ENCODE data around the gene RPS21. TPM values are rescaled to one million over a fixed set of nuclear protein-coding genes. Genes with fewer than 3 reads are reported as not detected.

RPS21 gene
- total and polyA plus RNA-seq, 11 donors, result 434 to 3,051 (median 712) TPM

- DNase-seq, result peak; percentile 61 to 77 (median 68)
- H3K4me3 ChIP-seq, result no peak overlapping the region
- intact Hi-C loops (cut with DNase I), result loop anchor here in 2 of 10 donors (2.0 to 10.0 kb wide), 3 partner anchors 24 to 232 kb away; partner anchors contain the start of genes PSMA7 (in 1 of the 2) and SS18L1 (in 1 of the 2)
Measured at GRCh38 chr20:62376112-62377063, 10.5 kb upstream of the RPS21 start.

GRCh38 chr20:62377064-62377461 is 9.8 kb upstream of the RPS21 start:
- ATAC-seq (no peak), DNase-seq (no peak)
- TF ChIP-seq CTCF (IDR thresholded peaks at IDR 0.05) (no peak), POLR2A (IDR thresholded peaks at IDR 0.05) (no peak)
- H3K27me3 ChIP-seq, result no peaks in the 10 kb centered on the region
- no peak overlapping the region for H3K4me3 ChIP-seq
- no peaks in the 10 kb centered on the region for H3K9me3 ChIP-seq
- peak overlapping the region in 11 of 12 donors; percentile 27 to 97 (median 67) for H3K27ac ChIP-seq
- no peaks in the 10 kb centered on the region for H3K36me3 ChIP-seq
- intact Hi-C loops (cut with DNase I), result loop anchor here in 2 of 10 donors (2.0 to 10.0 kb wide), 3 partner anchors 24 to 232 kb away; partner anchors contain the start of genes PSMA7 (in 1 of the 2) and SS18L1 (in 1 of the 2)
- WGBS, 4 donors, result 75 to 87% (median 80%) methylated on average over 13 to 17 of the region's 17 CpGs
- H3K4me1 ChIP-seq, result peaks cover 0 to 66% (median 41%) of the 10 kb centered on the region in 12 donors

More at GRCh38 chr20:62376112-62377063, 10.5 kb upstream of the RPS21 start:
- H3K36me3 ChIP-seq, result no peaks in the 10 kb centered on the region
- 40 to 67% (median 57%) methylated on average over 11 to 26 of the region's 26 CpGs for WGBS, 4 donors
- peak overlapping the region in 11 of 12 donors; percentile 49 to 97 (median 67) for H3K27ac ChIP-seq
- peak; percentile 52 to 81 (median 73) for ATAC-seq
- H3K27me3 ChIP-seq, result no peaks in the 10 kb centered on the region
- no peaks in the 10 kb centered on the region for H3K9me3 ChIP-seq
- TF ChIP-seq CTCF (IDR thresholded peaks at IDR 0.05) (peak; percentile 16 to 66 (median 51)), POLR2A (IDR thresholded peaks at IDR 0.05) (no peak)
- peaks cover 0 to 59% (median 36%) of the 10 kb centered on the region in 12 donors for H3K4me1 ChIP-seq

GRCh38 chr20:62377615-62378178 is 9.2 kb upstream of the RPS21 start:
- intact Hi-C loops (cut with DNase I), result loop anchor here in 2 of 10 donors (2.0 to 10.0 kb wide), 3 partner anchors 25 to 233 kb away; partner anchors contain the start of genes PSMA7 (in 1 of the 2) and SS18L1 (in 1 of the 2)
- peaks cover 0 to 72% (median 46%) of the 10 kb centered on the region in 12 donors for H3K4me1 ChIP-seq
- peak overlapping the region in 11 of 12 donors; percentile 6 to 97 (median 58) for H3K27ac ChIP-seq
- no peak for TF ChIP-seq POLR2A (IDR thresholded peaks at IDR 0.05)
- TF ChIP-seq CTCF (IDR thresholded peaks at IDR 0.05), result peak in 1 of 12 donors; percentile 16
- peak in 4 of 5 donors; percentile 60 to 73 (median 66) for DNase-seq
- no peaks in the 10 kb centered on the region for H3K36me3 ChIP-seq
- WGBS, 4 donors, result 0 to 53% (median 43%) methylated on average over 5 to 15 of the region's 15 CpGs
- H3K27me3 ChIP-seq, result no peaks in the 10 kb centered on the region
- no peak overlapping the region for H3K4me3 ChIP-seq
- peak; percentile 14 to 48 (median 29) for ATAC-seq
- H3K9me3 ChIP-seq, result no peaks in the 10 kb centered on the region

All from heart left ventricle (tissue), 16 donors.